ENCODE measurements around the gene STKLD1.

STKLD1 gene

GRCh38 chr9:133404454-133405002 is 28.4 kb downstream of the STKLD1 start:
- FAIRE-seq (no peak), DNase-seq (ENCODE audit: insufficient read length, low spot score) (no peak)
- TF ChIP-seq POU2F2 (IDR thresholded peaks at IDR 0.05; ENCODE audit: low read depth, low read length) (no peak), PAX5 (IDR thresholded peaks at IDR 0.05; ENCODE audit: insufficient read depth, low read length, severe bottlenecking) (no peak), POLR2AphosphoS5 (IDR thresholded peaks at IDR 0.05; ENCODE audit: low read depth, low read length) (no peak), SPI1 (IDR thresholded peaks at IDR 0.05; ENCODE audit: low read depth, low read length) (no peak), POLR2A (IDR thresholded peaks at IDR 0.05; ENCODE audit: low read depth, low read length) (no peak), TAF1 (IDR thresholded peaks at IDR 0.05; ENCODE audit: low read depth, low read length) (no peak)

GRCh38 chr9:133405508-133406438 is 29.6 kb downstream of the STKLD1 start:
- no peak for FAIRE-seq
- no peak for TF ChIP-seq PAX5 (IDR thresholded peaks at IDR 0.05; ENCODE audit: insufficient read depth, low read length, severe bottlenecking)
- no peak for TF ChIP-seq POLR2A (IDR thresholded peaks at IDR 0.05; ENCODE audit: low read depth, low read length)
- no peak for TF ChIP-seq POLR2AphosphoS5 (IDR thresholded peaks at IDR 0.05; ENCODE audit: low read depth, low read length)
- no peak for TF ChIP-seq TAF1 (IDR thresholded peaks at IDR 0.05; ENCODE audit: low read depth, low read length)
- TF ChIP-seq POU2F2 (IDR thresholded peaks at IDR 0.05; ENCODE audit: low read depth, low read length), result no peak
- TF ChIP-seq SPI1 (IDR thresholded peaks at IDR 0.05; ENCODE audit: low read depth, low read length), result no peak
- no peak for DNase-seq (ENCODE audit: insufficient read length, low spot score)

GRCh38 chr9:133406480-133407307 is 30.5 kb downstream of the STKLD1 start:
- TF ChIP-seq TAF1 (IDR thresholded peaks at IDR 0.05; ENCODE audit: low read depth, low read length) (no peak), PAX5 (IDR thresholded peaks at IDR 0.05; ENCODE audit: insufficient read depth, low read length, severe bottlenecking) (no peak), POLR2AphosphoS5 (IDR thresholded peaks at IDR 0.05; ENCODE audit: low read depth, low read length) (no peak), POLR2A (IDR thresholded peaks at IDR 0.05; ENCODE audit: low read depth, low read length) (no peak), SPI1 (IDR thresholded peaks at IDR 0.05; ENCODE audit: low read depth, low read length) (no peak), POU2F2 (IDR thresholded peaks at IDR 0.05; ENCODE audit: low read depth, low read length) (no peak)
- DNase-seq (ENCODE audit: insufficient read length, low spot score) (peak; percentile 90), FAIRE-seq (peak; percentile 96)

GRCh38 chr9:133408042-133408441 is 31.9 kb downstream of the STKLD1 start:
- TF ChIP-seq SPI1 (IDR thresholded peaks at IDR 0.05; ENCODE audit: low read depth, low read length) (no peak), POLR2AphosphoS5 (IDR thresholded peaks at IDR 0.05; ENCODE audit: low read depth, low read length) (no peak), POLR2A (IDR thresholded peaks at IDR 0.05; ENCODE audit: low read depth, low read length) (no peak), POU2F2 (IDR thresholded peaks at IDR 0.05; ENCODE audit: low read depth, low read length) (no peak), TAF1 (IDR thresholded peaks at IDR 0.05; ENCODE audit: low read depth, low read length) (no peak), PAX5 (IDR thresholded peaks at IDR 0.05; ENCODE audit: insufficient read depth, low read length, severe bottlenecking) (no peak)
- no peak for DNase-seq (ENCODE audit: insufficient read length, low spot score)
- no peak for FAIRE-seq

- FAIRE-seq, result no peak
- DNase-seq (ENCODE audit: insufficient read length, low spot score), result no peak
These were observed 39.0 kb downstream of the STKLD1 start for GRCh38 chr9:133415170-133415569.

GRCh38 chr9:133417541-133418461 is 41.6 kb downstream of the STKLD1 start, which contains the start of gene REXO4:
Gene REXO4 (minus strand): TSS chr9:133418010. CDS start chr9:133417844, 166 bp downstream.
- DNase-seq (ENCODE audit: insufficient read length, low spot score) (peak; percentile 83), FAIRE-seq (peak; percentile 82)
- peak; percentile 85 for TF ChIP-seq TAF1 (IDR thresholded peaks at IDR 0.05; ENCODE audit: low read depth, low read length)
- TF ChIP-seq PAX5 (IDR thresholded peaks at IDR 0.05; ENCODE audit: insufficient read depth, low read length, severe bottlenecking), result no peak
- peak; percentile 60; the same call in 1 of the 2 replicates for TF ChIP-seq POLR2AphosphoS5 (IDR thresholded peaks at IDR 0.05; ENCODE audit: low read depth, low read length)
- peak; percentile 65; the same call in 1 of the 2 replicates for TF ChIP-seq POU2F2 (IDR thresholded peaks at IDR 0.05; ENCODE audit: low read depth, low read length)
- peak; percentile 63 for TF ChIP-seq POLR2A (IDR thresholded peaks at IDR 0.05; ENCODE audit: low read depth, low read length)

More at GRCh38 chr9:133415170-133415569, 39.0 kb downstream of the STKLD1 start:
- TF ChIP-seq PAX5 (IDR thresholded peaks at IDR 0.05; ENCODE audit: insufficient read depth, low read length, severe bottlenecking) (no peak), SPI1 (IDR thresholded peaks at IDR 0.05; ENCODE audit: low read depth, low read length) (peak; percentile 80), POU2F2 (IDR thresholded peaks at IDR 0.05; ENCODE audit: low read depth, low read length) (no peak), POLR2A (IDR thresholded peaks at IDR 0.05; ENCODE audit: low read depth, low read length) (no peak)

- DNase-seq (ENCODE audit: insufficient read length, low spot score), result no peak
- TF ChIP-seq PAX5 (IDR thresholded peaks at IDR 0.05; ENCODE audit: insufficient read depth, low read length, severe bottlenecking), result no peak
- TF ChIP-seq TAF1 (IDR thresholded peaks at IDR 0.05; ENCODE audit: low read depth, low read length), result no peak
- TF ChIP-seq POLR2AphosphoS5 (IDR thresholded peaks at IDR 0.05; ENCODE audit: low read depth, low read length), result no peak
- no peak for TF ChIP-seq POU2F2 (IDR thresholded peaks at IDR 0.05; ENCODE audit: low read depth, low read length)
- TF ChIP-seq POLR2A (IDR thresholded peaks at IDR 0.05; ENCODE audit: low read depth, low read length), result no peak
- TF ChIP-seq SPI1 (IDR thresholded peaks at IDR 0.05; ENCODE audit: low read depth, low read length), result no peak
These were observed 42.8 kb downstream of the STKLD1 start for GRCh38 chr9:133419005-133419404.

GRCh38 chr9:133420392-133420827 is 44.2 kb downstream of the STKLD1 start:
- TF ChIP-seq POLR2AphosphoS5 (IDR thresholded peaks at IDR 0.05; ENCODE audit: low read depth, low read length) (no peak), POLR2A (IDR thresholded peaks at IDR 0.05; ENCODE audit: low read depth, low read length) (peak; percentile 36; the same call in 1 of the 2 replicates), TAF1 (IDR thresholded peaks at IDR 0.05; ENCODE audit: low read depth, low read length) (no peak), POU2F2 (IDR thresholded peaks at IDR 0.05; ENCODE audit: low read depth, low read length) (peak; percentile 97), PAX5 (IDR thresholded peaks at IDR 0.05; ENCODE audit: insufficient read depth, low read length, severe bottlenecking) (peak; percentile 32), SPI1 (IDR thresholded peaks at IDR 0.05; ENCODE audit: low read depth, low read length) (peak; percentile 74)
- DNase-seq (ENCODE audit: insufficient read length, low spot score), result no peak
- FAIRE-seq, result peak; percentile 84

More at GRCh38 chr9:133419005-133419404, 42.8 kb downstream of the STKLD1 start:
- no peak for FAIRE-seq

All from GM12891 (cell line).